ENCODE results near the gene MUC13. TPM values are rescaled to one million over a fixed set of nuclear protein-coding genes. Genes with fewer than 3 reads are reported as not detected.

MUC13 gene
- total RNA-seq, 2 experiments from 2014 or later, result not detected

DNA sequence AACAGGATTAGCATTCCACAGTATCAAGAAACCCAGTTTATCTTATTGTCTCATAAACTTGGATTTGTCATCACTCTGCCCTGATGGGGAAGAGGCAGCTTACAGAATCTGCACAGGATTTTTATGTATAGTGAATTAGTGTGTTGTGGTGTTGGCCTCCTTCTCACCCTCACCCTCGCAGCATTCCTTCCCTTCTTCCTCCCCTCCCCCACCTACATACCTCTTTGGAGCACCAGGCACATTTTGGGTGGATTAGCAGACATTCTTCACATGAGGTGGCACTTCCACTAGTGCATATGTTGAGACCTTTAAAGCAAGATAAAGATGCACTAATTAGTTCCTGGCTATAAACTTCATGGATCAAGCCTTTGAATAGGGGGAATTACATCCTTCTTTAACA lies 61.3 kb downstream of the MUC13 start:
- Histone ChIP-seq H3K4me3 (ENCODE audit: low read depth, low read length, poor library complexity, severe bottlenecking) (no peak overlapping the region), H3K27ac (ENCODE audit: low read depth, low read length, poor library complexity, severe bottlenecking) (no peak overlapping the region), H3K79me2 (ENCODE audit: insufficient read depth, low read depth, low read length) (no peaks in the 10 kb centered on the region), H3K4me1 (ENCODE audit: insufficient read depth, low read length, poor library complexity, severe bottlenecking) (no peaks in the 10 kb centered on the region), H2AFZ (ENCODE audit: low read length) (no peak overlapping the region), H3K4me2 (ENCODE audit: low read length) (no peak overlapping the region), H3K9me3 (ENCODE audit: low read length) (no peaks in the 10 kb centered on the region), H3K9me2 (ENCODE audit: insufficient read depth, low read length) (no peaks in the 10 kb centered on the region), H4K20me1 (ENCODE audit: insufficient read depth, low read length) (no peaks in the 10 kb centered on the region), H3K36me3 (ENCODE audit: insufficient read depth, low read length) (no peaks in the 10 kb centered on the region)
- POLR2A ChIA-PET, result no interaction called here
- CTCF ChIA-PET (ENCODE audit: unreplicated experiment), result no interaction called here
- no peak for DNase-seq (ENCODE audit: low spot score)
- no peak for TF ChIP-seq CTCF (conservative IDR thresholded peaks at IDR 0.05; ENCODE audit: low read length)
- intact Hi-C loops (cut with micrococcal nuclease; ENCODE audit: unreplicated experiment), result no loop called here
- BruUV-seq (replicated peaks), result no TSS peak

DNA sequence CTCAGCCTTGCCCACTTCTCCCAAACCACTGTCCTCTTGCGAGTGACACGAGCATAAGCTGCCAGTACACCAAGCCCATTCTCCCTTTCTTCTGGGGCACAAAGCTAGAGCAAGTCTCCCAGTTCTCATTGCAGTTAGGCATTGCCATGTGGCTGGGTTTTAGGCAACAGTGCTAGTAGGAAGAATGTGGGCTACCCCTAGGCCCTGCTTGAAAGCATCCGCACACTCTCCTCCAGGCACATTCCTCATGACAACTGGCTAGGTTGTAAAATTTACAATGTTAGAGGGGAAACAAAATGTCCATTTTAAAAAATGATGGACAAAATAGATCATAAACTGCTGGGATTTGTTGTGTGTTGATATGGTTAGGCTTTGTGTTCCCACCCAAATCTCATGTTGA lies 67.0 kb downstream of the MUC13 start:
- Histone ChIP-seq H4K20me1 (ENCODE audit: insufficient read depth, low read length) (no peaks in the 10 kb centered on the region), H3K27ac (ENCODE audit: low read depth, low read length, poor library complexity, severe bottlenecking) (no peak overlapping the region), H3K4me1 (ENCODE audit: insufficient read depth, low read length, poor library complexity, severe bottlenecking) (no peaks in the 10 kb centered on the region), H3K9me3 (ENCODE audit: low read length) (no peaks in the 10 kb centered on the region), H3K36me3 (ENCODE audit: insufficient read depth, low read length) (no peaks in the 10 kb centered on the region), H3K9me2 (ENCODE audit: insufficient read depth, low read length) (no peaks in the 10 kb centered on the region), H2AFZ (ENCODE audit: low read length) (no peak overlapping the region), H3K4me3 (ENCODE audit: low read depth, low read length, poor library complexity, severe bottlenecking) (no peak overlapping the region), H3K79me2 (ENCODE audit: insufficient read depth, low read depth, low read length) (no peaks in the 10 kb centered on the region), H3K4me2 (ENCODE audit: low read length) (no peak overlapping the region)
- DNase-seq (ENCODE audit: low spot score), result no peak
- intact Hi-C loops (cut with micrococcal nuclease; ENCODE audit: unreplicated experiment), result no loop called here
- no TSS peak for BruUV-seq (replicated peaks)
- CTCF ChIA-PET (ENCODE audit: unreplicated experiment), result no interaction called here
- TF ChIP-seq CTCF (conservative IDR thresholded peaks at IDR 0.05; ENCODE audit: low read length), result no peak
- TF ChIP-seq EZH2phosphoT487 (IDR thresholded peaks at IDR 0.05; ENCODE audit: borderline replicate concordance, low read depth, low read length), result no peak
- POLR2A ChIA-PET, result no interaction called here

GRCh38 chr3:124862006-124862405 lies 72.5 kb downstream of the MUC13 start:
- no TSS peak for BruUV-seq (replicated peaks)

More at GRCh38 chr3:124862006-124862405, 72.5 kb downstream of the MUC13 start:
- CTCF ChIA-PET (ENCODE audit: unreplicated experiment), result no interaction called here
- no peaks in the 10 kb centered on the region for H3K36me3 ChIP-seq (ENCODE audit: insufficient read depth, low read length)
- POLR2A ChIA-PET, result interaction anchor here (0.6 kb wide), 1 partner anchor 18 kb away, joined by 6 read pairs; no protein-coding TSS in a partner anchor
- H3K79me2 ChIP-seq (ENCODE audit: insufficient read depth, low read depth, low read length), result no peaks in the 10 kb centered on the region
- H3K4me1 ChIP-seq (ENCODE audit: insufficient read depth, low read length, poor library complexity, severe bottlenecking), result no peaks in the 10 kb centered on the region
- intact Hi-C loops (cut with micrococcal nuclease; ENCODE audit: unreplicated experiment), result no loop called here
- no peak overlapping the region for H3K4me2 ChIP-seq (ENCODE audit: low read length)
- H3K9me2 ChIP-seq (ENCODE audit: insufficient read depth, low read length), result no peaks in the 10 kb centered on the region
- no peak overlapping the region for H3K4me3 ChIP-seq (ENCODE audit: low read depth, low read length, poor library complexity, severe bottlenecking)
- no peaks in the 10 kb centered on the region for H4K20me1 ChIP-seq (ENCODE audit: insufficient read depth, low read length)
- TF ChIP-seq EZH2phosphoT487 (IDR thresholded peaks at IDR 0.05; ENCODE audit: borderline replicate concordance, low read depth, low read length), result no peak
- TF ChIP-seq CTCF (conservative IDR thresholded peaks at IDR 0.05; ENCODE audit: low read length), result no peak
- H3K27ac ChIP-seq (ENCODE audit: low read depth, low read length, poor library complexity, severe bottlenecking), result no peak overlapping the region
- H3K9me3 ChIP-seq (ENCODE audit: low read length), result no peaks in the 10 kb centered on the region
- no peak overlapping the region for H2AFZ ChIP-seq (ENCODE audit: low read length)
- no peak for DNase-seq (ENCODE audit: low spot score)
